A549 (cell line): ENCODE results near the gene SVEP1. TPM values are rescaled to one million over a fixed set of nuclear protein-coding genes. Genes with fewer than 3 reads are reported as not detected.

ENCODE experiments used
- ATAC-seq, 2 experiments: fragments of 200-7000 bp in 1 of 2; fragments of >200 bp in 1 of 2; cut with Nextera tagmentation in 1 of 2; cut with Tn5 transposase in 1 of 2; 3 replicates each; pipeline versions ENCODE4 v1.8.0 to v1.9.1; 2018 to 2020; ENCODE audit warnings: mild to moderate bottlenecking in 1 of 2, moderate library complexity in 1 of 2
- CTCF ChIA-PET: fragments of 300-600 bp; sonication (Branson Sonifier 250); formaldehyde crosslinking; extraction: SDS; loops from one replicate; lab custom pipeline; 2021; ENCODE audit warnings: antibody characterized with exemption, inconsistent platforms; lab: Yijun Ruan, JAX
- POLR2A ChIA-PET: fragments of 350-600 bp; formaldehyde crosslinking; extraction: SDS; loops from one replicate; lab custom pipeline; 2021; ENCODE audit warnings: antibody characterized with exemption, inconsistent platforms; lab: Yijun Ruan, JAX
- DNase-seq, 2 experiments: peaks; one replicate each; pipeline versions ENCODE4 v3.0.0 to v3.0.0-alpha.2; 2011 to 2016; ENCODE audit warnings: low read depth in 1 of 2, low spot score in 1 of 2
- FAIRE-seq: peaks from 2 replicates; lab custom pipeline; 2011; peaks lifted over from hg19 to GRCh38; lab: Jason Lieb, UNC
- H3K27ac ChIP-seq, 2 experiments: fragments of >200 bp; sonication (Bioruptor Twin); formaldehyde crosslinking; 3 replicates each; pipeline ENCODE4 v1.5.1; 2016 to 2017
- H3K4me1 ChIP-seq: fragments of >200 bp; sonication (Bioruptor Twin); formaldehyde crosslinking; 3 replicates; pipeline ENCODE4 v1.6.1; 2016
- H3K4me2 ChIP-seq: fragments of >200 bp; sonication (Bioruptor Twin); formaldehyde crosslinking; 3 replicates; pipeline ENCODE4 v1.6.1; 2016
- H3K4me3 ChIP-seq: fragments of >200 bp; sonication (Bioruptor Twin); formaldehyde crosslinking; 3 replicates; pipeline ENCODE4 v1.5.1; 2016
- H3K9me3 ChIP-seq: fragments of >200 bp; sonication (Bioruptor Twin); formaldehyde crosslinking; 3 replicates; pipeline ENCODE4 v1.6.1; 2016
- BHLHE40 ChIP-seq: IDR thresholded peaks from 2 replicates; pipeline ENCODE4 v1.6.1; 2012; ENCODE audit warnings: low read depth, low read length, inconsistent platforms
- CBX8 ChIP-seq: fragments of 200-600 bp; sonication (generic); IDR thresholded peaks from 2 replicates; pipeline ENCODE4 v1.6.1; 2016
- CHD2 ChIP-seq: fragments of 150-350 bp; IDR thresholded peaks from 2 replicates; pipeline ENCODE4 v1.6.1; 2014; ENCODE audit warnings: low read length; ENCODE audit not compliant: partially characterized antibody
- CHD4 ChIP-seq: fragments of 200-600 bp; sonication (generic); IDR thresholded peaks from 2 replicates; pipeline ENCODE4 v1.6.1; 2016; ENCODE audit warnings: antibody characterized with exemption, mild to moderate bottlenecking, borderline replicate concordance
- EHMT2 ChIP-seq: fragments of 200-600 bp; sonication (generic); IDR thresholded peaks from 2 replicates; pipeline ENCODE4 v1.6.1; 2016; ENCODE audit warnings: antibody characterized with exemption, low read depth, mild to moderate bottlenecking, moderate library complexity
- EP300 ChIP-seq, 2 experiments: fragments of >200 bp; sonication (Bioruptor Twin); formaldehyde crosslinking; IDR thresholded peaks; 2 replicates in 1 of 2; 3 replicates in 1 of 2; pipeline ENCODE4 v1.6.1; 2016 to 2017
- FOSL2 ChIP-seq, 2 experiments: fragments of 450-650 bp in 1 of 2; fragments of >200 bp in 1 of 2; sonication (Bioruptor Twin) in 1 of 2; formaldehyde crosslinking; IDR thresholded peaks; 2 replicates each; pipeline versions ENCODE4 v1.5.0 to v1.6.1; 2016 to 2020; ENCODE audit warnings: mild to moderate bottlenecking in 1 of 2, moderate library complexity in 1 of 2
- HEYL ChIP-seq: fragments of 250-450 bp; sonication (Bioruptor Pico); IDR thresholded peaks from 2 replicates; pipeline ENCODE4 v1.8.0; 2021; ENCODE audit warnings: mild to moderate bottlenecking, moderate library complexity
- MAFK ChIP-seq: fragments of 450-650 bp; IDR thresholded peaks from 2 replicates; pipeline ENCODE4 v1.6.1; 2014; ENCODE audit not compliant: partially characterized antibody
- MAZ ChIP-seq: fragments of 150-350 bp; IDR thresholded peaks from 2 replicates; pipeline ENCODE4 v1.6.1; 2014; ENCODE audit warnings: antibody characterized with exemption, low read depth, low read length, borderline replicate concordance
- NR3C1 ChIP-seq: fragments of >200 bp; sonication (Bioruptor Twin); formaldehyde crosslinking; IDR thresholded peaks from 3 replicates; pipeline ENCODE4 v1.6.1; 2017
- POLR2AphosphoS2 ChIP-seq: conservative IDR thresholded peaks from 2 replicates; pipeline ENCODE4 v1.6.1; 2012; ENCODE audit warnings: low read length, improper control_type of control experiment, inconsistent platforms
- RAD21 ChIP-seq, 2 experiments: fragments of >200 bp in 1 of 2; sonication (Bioruptor Twin) in 1 of 2; formaldehyde crosslinking in 1 of 2; IDR thresholded peaks in 1 of 2; conservative IDR thresholded peaks in 1 of 2; 2 replicates in 1 of 2; 3 replicates in 1 of 2; pipeline ENCODE4 v1.6.1; 2012 to 2018; ENCODE audit warnings: inconsistent platforms in 1 of 2
- RFX5 ChIP-seq: fragments of 450-650 bp; IDR thresholded peaks from 2 replicates; pipeline ENCODE4 v1.7.1; 2014; ENCODE audit warnings: antibody characterized with exemption, mild to moderate bottlenecking, moderate library complexity
- RNF2 ChIP-seq: fragments of 200-600 bp; sonication (generic); IDR thresholded peaks from 2 replicates; pipeline ENCODE4 v1.6.1; 2016; ENCODE audit warnings: low read depth, mild to moderate bottlenecking, antibody characterized with exemption, moderate library complexity, borderline replicate concordance
- SMC3 ChIP-seq: fragments of >200 bp; sonication (Bioruptor Twin); formaldehyde crosslinking; IDR thresholded peaks from 3 replicates; pipeline ENCODE4 v1.6.1; 2018; ENCODE audit warnings: inconsistent platforms
- ZFP36 ChIP-seq: fragments of 450-650 bp; IDR thresholded peaks from 2 replicates; pipeline ENCODE4 v1.6.1; 2014; ENCODE audit warnings: borderline replicate concordance; ENCODE audit not compliant: partially characterized antibody
- ZSCAN20 ChIP-seq: fragments of 250-450 bp; sonication (Bioruptor Pico); IDR thresholded peaks from 2 replicates; pipeline ENCODE4 v1.8.0; 2022; ENCODE audit warnings: mild to moderate bottlenecking, moderate library complexity
- WGBS: methylation state at CpG from one replicate; pipeline ENCODE4 v1.1.6; 2017; ENCODE audit errors: missing lambda C conversion rate; 5-methylcytosine and 5-hydroxymethylcytosine counted together
- polyA plus RNA-seq, 4 experiments: library from polyadenylated mRNA; depleted of rRNA in 3 of 4; stranded (reverse); fragments of >200 nt; fragmentation: RNase III in 1 of 4; extraction: RNeasy Plus Mini Kit Qiagen cat#74134 plus additional on column Dnase treatment in 1 of 4; gene quantifications; 2 replicates in 3 of 4; 3 replicates in 1 of 4; pipeline ENCODE4 v1.2.3, GENCODE V29; 2011 to 2017
- TF ChIP-seq, protein P1 (sequence below): fragments of 250-450 bp; sonication (Bioruptor Pico); IDR thresholded peaks from 2 replicates; pipeline ENCODE4 v1.5.0; 2020; ENCODE audit warnings: low read depth, mild to moderate bottlenecking, moderate library complexity

The SVEP1 gene
- polyA plus RNA-seq, 2 of the 4 experiments (the other 2 are of a cell fraction) = 0.52 to 1.5 TPM

DNA sequence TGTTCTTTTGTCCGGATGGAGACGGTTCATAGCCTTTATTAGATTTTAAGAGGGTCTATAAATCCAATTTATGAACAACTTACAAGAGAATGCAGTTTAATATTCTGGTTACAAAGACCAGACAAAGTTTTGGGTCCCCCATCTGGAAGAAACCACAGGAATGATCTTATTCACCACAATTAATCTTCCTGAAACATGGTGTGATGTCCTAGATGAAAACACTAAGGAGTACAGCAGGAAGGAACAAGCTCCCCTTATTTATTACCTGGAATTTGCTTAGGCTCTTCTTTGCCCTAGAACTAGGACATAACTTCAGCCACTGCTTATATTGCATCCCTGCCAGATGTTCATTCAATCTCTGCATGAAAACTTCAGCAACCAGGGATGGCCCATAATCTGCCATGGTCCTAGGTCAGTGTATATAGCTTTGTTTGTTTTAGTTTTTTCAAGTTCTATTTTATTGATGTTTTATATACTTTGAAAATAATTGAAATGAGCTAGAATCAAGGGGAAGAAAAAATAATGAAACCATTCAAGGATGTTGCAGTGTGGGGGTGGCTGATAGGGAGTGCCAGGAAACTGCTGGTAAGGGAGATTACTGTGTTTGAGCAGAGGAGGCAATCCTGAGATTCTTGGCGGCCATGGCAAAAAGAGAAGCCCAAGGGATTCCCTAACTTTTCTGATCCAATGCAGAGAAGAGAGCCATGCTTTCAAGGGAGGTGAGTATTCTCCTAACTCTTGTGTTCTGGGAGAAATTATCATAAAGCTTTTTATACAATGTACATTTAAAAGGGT, 258.7 kb downstream of the SVEP1 start (continued):
- TF ChIP-seq BHLHE40 = no peak

DNA sequence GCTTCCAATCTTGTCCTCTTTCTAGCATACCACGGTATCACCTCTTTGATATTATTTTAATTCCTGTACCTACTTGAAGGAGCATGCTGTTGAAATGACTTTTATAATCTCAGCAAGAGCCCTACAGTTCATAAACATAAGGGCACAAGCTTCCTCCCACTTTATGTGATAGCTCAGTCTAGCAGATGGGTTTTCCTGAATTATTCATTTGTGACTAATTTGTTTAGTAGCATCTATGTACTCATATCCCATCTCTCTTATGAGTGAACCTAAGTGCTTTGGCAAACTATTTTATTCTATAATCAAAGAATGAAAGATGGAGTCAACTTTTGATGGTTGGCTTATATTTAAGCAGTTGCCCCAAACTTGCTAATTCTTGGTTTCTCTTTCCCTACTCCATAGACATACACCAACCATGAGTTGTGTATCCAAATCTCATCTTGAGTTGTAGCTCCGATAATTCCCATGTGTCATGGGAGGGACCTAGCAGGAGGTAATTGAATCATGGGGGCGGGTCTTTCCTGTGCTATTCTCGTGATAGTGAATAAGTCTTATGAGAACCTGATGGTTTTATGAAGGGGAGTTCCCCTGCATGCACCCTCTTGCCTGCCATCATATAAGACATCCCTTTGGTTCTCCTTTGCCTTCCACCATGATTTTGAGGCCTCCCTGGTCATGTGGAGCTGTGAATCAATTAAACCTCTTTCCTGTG, 259.6 kb downstream of the SVEP1 start:
- 49% methylated on average over 4 of the region's 4 CpGs for WGBS
- H3K27ac ChIP-seq = no peak overlapping the region
- TF ChIP-seq RNF2 = no peak
- TF ChIP-seq ZFP36 = no peak
- no peak for TF ChIP-seq EP300 (IDR thresholded peaks at IDR 0.05)
- no peak for TF ChIP-seq HEYL (CRISPR knock-in tag)
- TF ChIP-seq CHD4 = no peak
- TF ChIP-seq RFX5 = no peak
- no peak for TF ChIP-seq CBX8
- TF ChIP-seq POLR2AphosphoS2 = no peak
- TF ChIP-seq MAZ = no peak
- TF ChIP-seq SMC3 = no peak
- TF ChIP-seq BHLHE40 = no peak
- no peak for TF ChIP-seq CHD2
- TF ChIP-seq RAD21 (conservative IDR thresholded peaks at IDR 0.05 in 1 of 2, IDR thresholded peaks at IDR 0.05 in 1 of 2) = no peak
- TF ChIP-seq, protein P1, sequence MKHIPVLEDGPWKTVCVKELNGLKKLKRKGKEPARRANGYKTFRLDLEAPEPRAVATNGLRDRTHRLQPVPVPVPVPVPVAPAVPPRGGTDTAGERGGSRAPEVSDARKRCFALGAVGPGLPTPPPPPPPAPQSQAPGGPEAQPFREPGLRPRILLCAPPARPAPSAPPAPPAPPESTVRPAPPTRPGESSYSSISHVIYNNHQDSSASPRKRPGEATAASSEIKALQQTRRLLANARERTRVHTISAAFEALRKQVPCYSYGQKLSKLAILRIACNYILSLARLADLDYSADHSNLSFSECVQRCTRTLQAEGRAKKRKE = no peak
- TF ChIP-seq MAFK = no peak
- no peak for TF ChIP-seq FOSL2 (IDR thresholded peaks at IDR 0.05)
- no peak for TF ChIP-seq FOSL2 (CRISPR knock-in tag; IDR thresholded peaks at IDR 0.05)
- no peak for TF ChIP-seq NR3C1
- ChIA-PET CTCF (interaction anchor here (2.0 kb wide), 1 partner anchor 10 kb away, joined by 4 read pairs; no protein-coding TSS in a partner anchor), POLR2A (no interaction called here)
- FAIRE-seq = no peak
- no peak for ATAC-seq
- H3K4me1 ChIP-seq = no peaks in the 10 kb centered on the region
- no peaks in the 10 kb centered on the region for H3K9me3 ChIP-seq
- no peak overlapping the region for H3K4me3 ChIP-seq
- DNase-seq = no peak
- H3K4me2 ChIP-seq = no peak overlapping the region

DNA sequence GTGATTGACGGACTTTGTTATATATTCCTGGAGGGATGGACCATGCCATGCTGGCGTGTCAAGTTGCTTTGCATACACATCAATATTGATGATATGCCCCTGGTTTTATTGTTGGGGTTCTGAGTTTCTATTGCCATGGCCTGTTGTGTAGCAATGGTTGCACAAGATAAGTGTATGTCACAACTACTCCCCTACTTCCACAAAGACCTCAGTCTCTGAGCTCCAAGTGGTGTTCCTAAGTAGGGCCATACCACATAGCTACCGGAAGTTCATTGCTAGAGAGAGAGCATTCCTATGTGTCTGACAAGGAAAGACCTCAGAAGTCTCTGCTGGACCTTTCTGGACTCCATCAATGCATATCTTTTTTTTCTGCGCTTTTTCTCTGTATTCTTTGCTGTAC, 261.6 kb downstream of the SVEP1 start:
- Histone ChIP-seq H3K4me3 (no peak overlapping the region), H3K9me3 (no peaks in the 10 kb centered on the region), H3K4me1 (no peaks in the 10 kb centered on the region), H3K4me2 (no peak overlapping the region), H3K27ac (no peak overlapping the region)
- ATAC-seq (no peak), DNase-seq (no peak), FAIRE-seq (no peak)
- TF ChIP-seq EHMT2 (no peak), ZSCAN20 (no peak), ZFP36 (no peak), RFX5 (no peak)
- ChIA-PET POLR2A (no interaction called here), CTCF (interaction anchor here (0.7 kb wide), 1 partner anchor 19 kb away, joined by 3 read pairs; no protein-coding TSS in a partner anchor)
- WGBS = 87% methylated on average over 4 of the region's 4 CpGs
